ENCODE measurements around the gene RBCK1. TPM values are rescaled to one million over a fixed set of nuclear protein-coding genes. Genes with fewer than 3 reads are reported as not detected.

Gene RBCK1
- total RNA-seq, 1 donor from 2014 or later = 65.2 TPM

GRCh38 chr20:478010-478948 lies 70.2 kb downstream of the RBCK1 start:
- Mint-ChIP-seq H3K36me3 (ENCODE audit: low read depth) (peaks cover 23% of the 10 kb centered on the region), H3K27me3 (ENCODE audit: low read depth) (no peaks in the 10 kb centered on the region), H3K4me1 (no peaks in the 10 kb centered on the region), H3K4me3 (no peak overlapping the region), H3K9me3 (peaks cover 3% of the 10 kb centered on the region), H3K27ac (ENCODE audit: unreplicated experiment) (no peak overlapping the region)
- TF ChIP-seq CTCF (conservative IDR thresholded peaks at IDR 0.05) = no peak
- no peak for DNase-seq (ENCODE audit: low read depth, low spot score)

GRCh38 chr20:478949-479429 lies 70.9 kb downstream of the RBCK1 start:
- peaks cover 19% of the 10 kb centered on the region for H3K36me3 Mint-ChIP-seq (ENCODE audit: low read depth)
- peak; percentile 16 for DNase-seq (ENCODE audit: low read depth, low spot score)

GRCh38 chr20:479487-479886 lies 71.4 kb downstream of the RBCK1 start:
- Mint-ChIP-seq H3K9me3 (no peaks in the 10 kb centered on the region), H3K4me3 (no peak overlapping the region), H3K27ac (ENCODE audit: unreplicated experiment) (no peak overlapping the region), H3K4me1 (no peaks in the 10 kb centered on the region), H3K27me3 (ENCODE audit: low read depth) (no peaks in the 10 kb centered on the region), H3K36me3 (ENCODE audit: low read depth) (peaks cover 18% of the 10 kb centered on the region)
- no peak for DNase-seq (ENCODE audit: low read depth, low spot score)
- TF ChIP-seq CTCF (conservative IDR thresholded peaks at IDR 0.05) = no peak

More at GRCh38 chr20:478949-479429, 70.9 kb downstream of the RBCK1 start:
- Mint-ChIP-seq H3K4me1 (no peaks in the 10 kb centered on the region), H3K4me3 (no peak overlapping the region), H3K9me3 (no peaks in the 10 kb centered on the region), H3K27ac (ENCODE audit: unreplicated experiment) (no peak overlapping the region), H3K27me3 (ENCODE audit: low read depth) (no peaks in the 10 kb centered on the region)
- TF ChIP-seq CTCF (conservative IDR thresholded peaks at IDR 0.05) = peak; percentile 72

- no peak for TF ChIP-seq CTCF (conservative IDR thresholded peaks at IDR 0.05)
- Mint-ChIP-seq H3K27ac (ENCODE audit: unreplicated experiment) (no peak overlapping the region), H3K9me3 (no peaks in the 10 kb centered on the region), H3K36me3 (ENCODE audit: low read depth) (peaks cover 14% of the 10 kb centered on the region), H3K4me1 (no peaks in the 10 kb centered on the region), H3K4me3 (no peak overlapping the region), H3K27me3 (ENCODE audit: low read depth) (no peaks in the 10 kb centered on the region)
- DNase-seq (ENCODE audit: low read depth, low spot score) = no peak
Measured at GRCh38 chr20:480044-480443, 71.9 kb downstream of the RBCK1 start.

- H3K27ac Mint-ChIP-seq (ENCODE audit: unreplicated experiment) = no peak overlapping the region
- H3K27me3 Mint-ChIP-seq (ENCODE audit: low read depth) = no peaks in the 10 kb centered on the region
- DNase-seq (ENCODE audit: low read depth, low spot score) = no peak
- H3K36me3 Mint-ChIP-seq (ENCODE audit: low read depth) = peaks cover 10% of the 10 kb centered on the region
- no peaks in the 10 kb centered on the region for H3K4me1 Mint-ChIP-seq
- no peak overlapping the region for H3K4me3 Mint-ChIP-seq
- no peaks in the 10 kb centered on the region for H3K9me3 Mint-ChIP-seq
- no peak for TF ChIP-seq CTCF (conservative IDR thresholded peaks at IDR 0.05)
Measured at GRCh38 chr20:481167-481566, 73.1 kb downstream of the RBCK1 start.

Other genes starting within 250 kb of the RBCK1 start
- gene DEFB128, start 218.6 kb upstream of the RBCK1 start, total RNA-seq = not detected in 2 replicates
- not detected in 2 replicates for gene DEFB129, start 181.0 kb upstream of the RBCK1 start, total RNA-seq
- gene DEFB132, start 150.6 kb upstream of the RBCK1 start, total RNA-seq = not detected in 2 replicates
- gene C20orf96, start 117.5 kb upstream of the RBCK1 start, total RNA-seq = 34.0 and 40.8 TPM in 2 replicates
- 58.9 and 59.2 TPM in 2 replicates for gene ZCCHC3, start 110.7 kb upstream of the RBCK1 start, total RNA-seq
- 88.7 and 88.8 TPM in 2 replicates for gene SOX12, start 82.7 kb upstream of the RBCK1 start, total RNA-seq
- gene NRSN2, start 61.2 kb upstream of the RBCK1 start, total RNA-seq = 42.0 and 44.4 TPM in 2 replicates
- gene TRIB3, start 27.5 kb upstream of the RBCK1 start, total RNA-seq = 12.5 and 14.4 TPM in 2 replicates
- 30.4 and 33.3 TPM in 2 replicates for gene TBC1D20, start 54.2 kb downstream of the RBCK1 start, total RNA-seq
- gene CSNK2A1, start 135.5 kb downstream of the RBCK1 start, total RNA-seq = 207 and 227 TPM in 2 replicates
- gene TCF15, start 202.0 kb downstream of the RBCK1 start, total RNA-seq = 0.32 and 0.61 TPM in 2 replicates
- 10.7 and 12.6 TPM in 2 replicates for gene SRXN1, start 244.9 kb downstream of the RBCK1 start, total RNA-seq

Data from neural crest cell (in vitro differentiated cells).